K562 (cell line): ENCODE measurements around the gene DNAAF1. TPM values are rescaled to one million over a fixed set of nuclear protein-coding genes. Genes with fewer than 3 reads are reported as not detected.

Experiments used
- ATAC-seq: fragments of 200-7000 bp; cut with Tn5 transposase; 3 replicates; pipeline ENCODE4 v1.9.1; 2020; ENCODE audit warnings: moderate library complexity
- BruUV-seq: library from RNA; stranded (reverse); fragments of 400-500 nt; replicated peaks from 2 replicates; lab custom pipeline; 2021; lab: Mats Ljungman, UMichigan
- CTCF ChIA-PET: fragments of 300-600 bp; formaldehyde crosslinking; extraction: SDS; loops from one replicate; lab custom pipeline; 2021; ENCODE audit warnings: low intra/inter-chr PET ratio; lab: Yijun Ruan, JAX
- POLR2A ChIA-PET: fragments of 300-600, 350-650 bp; sonication (Branson Sonifier 250); formaldehyde crosslinking; extraction: SDS; loops from one replicate; lab custom pipeline; 2021; ENCODE audit warnings: antibody characterized with exemption, inconsistent platforms; lab: Yijun Ruan, JAX
- DNase-seq, 4 experiments: peaks; one replicate each; pipeline versions ENCODE4 v3.0.0 to v3.0.0-alpha.2; 2011 to 2018; ENCODE audit warnings: low spot score in 3 of 4, mixed read lengths in 3 of 4; ENCODE audit errors: extremely low read depth in 1 of 4
- FAIRE-seq: peaks from 2 replicates; lab custom pipeline; 2011; peaks lifted over from hg19 to GRCh38; lab: Jason Lieb, UNC
- H2AFZ ChIP-seq: 2 replicates; pipeline ENCODE4 v1.6.0; 2011; ENCODE audit warnings: low read depth, low read length, control low read depth, inconsistent platforms
- H3K27ac ChIP-seq: fragments of 200-600 bp; 3 replicates; pipeline ENCODE4 v1.8.0; 2011; ENCODE audit warnings: low read depth, mild to moderate bottlenecking, control low read depth, inconsistent platforms, low read length, moderate library complexity, mixed read lengths; ENCODE audit errors: extremely low read depth
- H3K27me3 ChIP-seq, 2 experiments: fragments of 300-600 bp in 1 of 2; 2 replicates in 1 of 2; 3 replicates in 1 of 2; pipeline versions ENCODE4 v1.6.0 to v1.8.0; 2011; ENCODE audit warnings: inconsistent platforms in 2 of 2, low read length in 2 of 2, mild to moderate bottlenecking in 1 of 2, mixed read lengths in 1 of 2, moderate library complexity in 1 of 2; ENCODE audit not compliant: control insufficient read depth in 2 of 2, insufficient read depth in 2 of 2
- H3K36me3 ChIP-seq: fragments of 300-600 bp; 3 replicates; pipeline ENCODE4 v1.8.0; 2011; ENCODE audit warnings: mild to moderate bottlenecking, low read length, inconsistent platforms; ENCODE audit not compliant: control insufficient read depth, insufficient read depth
- H3K4me1 ChIP-seq, 2 experiments: fragments of 200-600 bp in 1 of 2; replicated peaks in 1 of 2; 2 replicates in 1 of 2; 3 replicates in 1 of 2; pipeline versions ENCODE4 v1.5.1 to v1.8.0; 2011; ENCODE audit warnings: inconsistent platforms in 2 of 2, low read length in 2 of 2, mild to moderate bottlenecking in 1 of 2, mixed read lengths in 1 of 2, moderate library complexity in 1 of 2; ENCODE audit not compliant: control insufficient read depth in 2 of 2, insufficient read depth in 2 of 2
- H3K4me2 ChIP-seq: 2 replicates; pipeline ENCODE4 v1.6.1; 2011; ENCODE audit warnings: low read length, control low read depth, inconsistent platforms, mixed read lengths; ENCODE audit not compliant: insufficient read depth
- H3K4me3 ChIP-seq: fragments of 200-600 bp; sonication (generic), shearing (Covaris generic); 2 replicates; pipeline ENCODE4 v1.5.1; 2016; ENCODE audit warnings: control low read depth, inconsistent platforms
- H3K79me2 ChIP-seq: fragments of 200-600 bp; 3 replicates; pipeline ENCODE4 v1.8.0; 2011; ENCODE audit warnings: low read length, inconsistent platforms; ENCODE audit not compliant: control insufficient read depth, insufficient read depth
- H3K9ac ChIP-seq, 2 experiments: 2 replicates each; pipeline versions ENCODE4 v1.6.0 to v1.6.1; 2011; ENCODE audit warnings: low read depth in 2 of 2, low read length in 2 of 2, control low read depth in 1 of 2, inconsistent platforms in 1 of 2, mild to moderate bottlenecking in 1 of 2, mixed read lengths in 1 of 2; ENCODE audit not compliant: insufficient read depth in 1 of 2
- H3K9me1 ChIP-seq: one replicate; pipeline ENCODE4 v1.6.0; 2011; ENCODE audit warnings: inconsistent platforms, mild to moderate bottlenecking, low read length, moderate library complexity; ENCODE audit not compliant: control insufficient read depth, insufficient read depth
- H3K9me3 ChIP-seq: replicated peaks from 2 replicates; pipeline ENCODE4 v1.5.1; 2011; ENCODE audit warnings: low read depth, low read length, inconsistent platforms; ENCODE audit not compliant: control insufficient read depth, insufficient read depth
- H4K20me1 ChIP-seq: replicated peaks from 2 replicates; pipeline ENCODE4 v1.6.1; 2011; ENCODE audit warnings: low read length, inconsistent platforms, mixed read lengths; ENCODE audit not compliant: control insufficient read depth, insufficient read depth
- BDP1 ChIP-seq: IDR thresholded peaks from 3 replicates; pipeline ENCODE4 v1.6.1; 2011; ENCODE audit not compliant: insufficient read length, insufficient read depth
- ELF4 ChIP-seq: fragments of 450-650 bp; formaldehyde crosslinking; IDR thresholded peaks from 2 replicates; pipeline ENCODE4 v1.4.0; 2022; ENCODE audit warnings: missing genetic modification characterization
- HSF4 ChIP-seq: fragments of 250-450 bp; sonication (Bioruptor Pico); IDR thresholded peaks from 2 replicates; pipeline ENCODE4 v2.1.2; 2022; ENCODE audit warnings: mild to moderate bottlenecking, moderate library complexity, borderline replicate concordance
- KLF16 ChIP-seq: IDR thresholded peaks from 2 replicates; pipeline ENCODE4 v1.6.1; 2016; ENCODE audit warnings: antibody characterized with exemption
- MAFG ChIP-seq: fragments of 450-650 bp; conservative IDR thresholded peaks from 2 replicates; pipeline ENCODE4 v1.6.1; 2016; ENCODE audit warnings: missing genetic modification characterization, missing compliant biosample characterization
- PHF21A ChIP-seq: fragments of 450-650 bp; IDR thresholded peaks from 2 replicates; pipeline ENCODE4 v1.6.1; 2017; ENCODE audit warnings: low read depth, borderline replicate concordance
- ZFP36 ChIP-seq: fragments of 150-350 bp; IDR thresholded peaks from 2 replicates; pipeline ENCODE4 v1.6.1; 2018; ENCODE audit warnings: low read length, low read depth; ENCODE audit not compliant: partially characterized antibody
- ZNF316 ChIP-seq: fragments of 450-650 bp; IDR thresholded peaks from 2 replicates; pipeline ENCODE4 v1.6.1; 2016
- ZNF583 ChIP-seq: fragments of 250-450 bp; sonication (Bioruptor Pico); IDR thresholded peaks from 2 replicates; pipeline ENCODE4 v1.4.0; 2020
- WGBS: fragments of 100-300 bp; shearing (Covaris generic); methylation state at CpG from one replicate; pipeline ENCODE4 v1.1.6; 2016; ENCODE audit warnings: low coverage, mixed read lengths; ENCODE audit not compliant: insufficient coverage; ENCODE audit errors: missing lambda C conversion rate; 5-methylcytosine and 5-hydroxymethylcytosine counted together
- in situ Hi-C: fragments of 300-500 bp; cut with MboI; formaldehyde crosslinking; loops from 4 replicates; pipeline ENCODE4 v1.15.0; 2018; ENCODE audit warnings: inconsistent platforms, mixed read lengths
- intact Hi-C: fragments of 100-400 bp; cut with micrococcal nuclease; formaldehyde crosslinking; loops from 2 replicates; pipeline ENCODE4 v1.14.2; 2022
- polyA plus RNA-seq, 8 experiments: library from polyadenylated mRNA; depleted of rRNA in 4 of 8; stranded (reverse) in 5 of 8; unstranded in 3 of 8; fragments of >200 nt; fragmentation: Nextera tagmentation in 2 of 8; fragmentation: Illumina TruSeq in 1 of 8; extraction: Ambion mirVana in 2 of 8; extraction: Trizol in 1 of 8; gene quantifications; 2 replicates each; pipeline versions ENCODE4 v1.2.1 to v1.2.3, GENCODE V29; 2011 to 2014; ENCODE audit warnings: inconsistent platforms in 1 of 8, missing spikeins in 1 of 8
- total RNA-seq, 7 experiments: library from RNA; depleted of rRNA in 6 of 7; stranded (reverse); fragments of >200 nt in 6 of 7; fragmentation: Illumina TruSeq in 2 of 7; extraction: Trizol in 2 of 7; gene quantifications; 2 replicates each; pipeline versions ENCODE4 v1.2.1 to v1.2.3, GENCODE V29; 2011 to 2021; ENCODE audit warnings: low replicate concordance in 1 of 7
- TF ChIP-seq, protein P1 (sequence below): fragments of 450-650 bp; IDR thresholded peaks from 2 replicates; pipeline ENCODE4 v1.6.1; 2018; ENCODE audit warnings: mild to moderate bottlenecking, low read depth; ENCODE audit not compliant: partially characterized antibody
- TF ChIP-seq, protein P2 (sequence below): fragments of 450-650 bp; formaldehyde crosslinking; IDR thresholded peaks from 2 replicates; pipeline ENCODE4 v1.4.0; 2020; ENCODE audit warnings: mild to moderate bottlenecking, moderate library complexity
- TF ChIP-seq, protein P3 (sequence below): fragments of 250-450 bp; sonication (Bioruptor Pico); IDR thresholded peaks from 2 replicates; pipeline ENCODE4 v1.5.0; 2021; ENCODE audit warnings: mild to moderate bottlenecking, borderline replicate concordance
- TF ChIP-seq, protein P4 (sequence below): fragments of 450-650 bp; IDR thresholded peaks from 2 replicates; pipeline ENCODE4 v1.6.1; 2017; ENCODE audit warnings: antibody characterized with exemption, mild to moderate bottlenecking

Gene DNAAF1
- total and polyA plus RNA-seq, 9 of the 15 experiments (the other 6 are each of a cell fraction or from before 2014, with no cell fraction given), result 0.01 TPM; not detected in 8

DNA sequence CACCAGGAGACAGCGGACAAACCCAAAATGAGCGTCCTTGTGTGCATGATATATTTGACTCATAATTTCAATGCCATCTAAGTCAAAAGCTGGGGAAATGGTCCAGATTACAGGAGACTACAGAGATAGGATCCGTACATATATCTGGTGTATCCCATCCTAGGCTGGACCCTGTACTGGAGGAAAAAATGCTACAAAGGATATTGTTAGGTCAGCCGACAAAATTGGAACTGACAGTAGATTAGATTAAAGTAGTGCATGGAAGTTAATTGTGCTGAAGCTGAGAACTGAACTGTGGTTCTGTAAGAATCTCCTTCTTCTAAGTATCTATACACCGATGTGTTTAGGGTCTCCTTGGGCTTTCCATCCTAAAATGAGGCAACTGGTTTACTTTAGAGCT is 70.4 kb downstream of the DNAAF1 start:
- H3K4me2 ChIP-seq, result no peak overlapping the region

More for the DNA sequence above, 70.4 kb downstream of the DNAAF1 start:
- WGBS, result 4% methylated on average over 5 of the region's 5 CpGs
- Histone ChIP-seq H3K4me1 (no peaks in the 10 kb centered on the region), H4K20me1 (peaks cover 4% of the 10 kb centered on the region; the same call in 1 of the 2 replicates), H3K9ac (no peak overlapping the region), H3K9me1 (no peaks in the 10 kb centered on the region), H3K27me3 (peaks cover 55 to 75% of the 10 kb centered on the region in 2 experiments), H3K79me2 (no peaks in the 10 kb centered on the region)
- intact Hi-C loops, result no loop called here
- no peak for DNase-seq
- FAIRE-seq, result no peak
- TF ChIP-seq BDP1 (no peak), ZNF316 (no peak), PHF21A (no peak), KLF16 (no peak), ZNF583 (CRISPR knock-in tag) (no peak), MAFG (tag) (no peak), ZFP36 (no peak), HSF4 (no peak), ELF4 (CRISPR knock-in tag) (no peak)
- TF ChIP-seq, protein P1, sequence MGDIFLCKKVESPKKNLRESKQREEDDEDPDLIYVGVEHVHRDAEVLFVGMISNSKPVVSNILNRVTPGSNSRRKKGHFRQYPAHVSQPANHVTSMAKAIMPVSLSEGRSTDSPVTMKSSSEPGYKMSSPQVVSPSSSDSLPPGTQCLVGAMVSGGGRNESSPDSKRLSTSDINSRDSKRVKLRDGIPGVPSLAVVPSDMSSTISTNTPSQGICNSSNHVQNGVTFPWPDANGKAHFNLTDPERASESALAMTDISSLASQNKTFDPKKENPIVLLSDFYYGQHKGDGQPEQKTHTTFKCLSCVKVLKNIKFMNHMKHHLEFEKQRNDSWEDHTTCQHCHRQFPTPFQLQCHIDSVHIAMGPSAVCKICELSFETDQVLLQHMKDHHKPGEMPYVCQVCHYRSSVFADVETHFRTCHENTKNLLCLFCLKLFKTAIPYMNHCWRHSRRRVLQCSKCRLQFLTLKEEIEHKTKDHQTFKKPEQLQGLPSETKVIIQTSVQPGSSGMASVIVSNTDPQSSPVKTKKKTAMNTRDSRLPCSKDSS, result no peak
- TF ChIP-seq, protein P2, sequence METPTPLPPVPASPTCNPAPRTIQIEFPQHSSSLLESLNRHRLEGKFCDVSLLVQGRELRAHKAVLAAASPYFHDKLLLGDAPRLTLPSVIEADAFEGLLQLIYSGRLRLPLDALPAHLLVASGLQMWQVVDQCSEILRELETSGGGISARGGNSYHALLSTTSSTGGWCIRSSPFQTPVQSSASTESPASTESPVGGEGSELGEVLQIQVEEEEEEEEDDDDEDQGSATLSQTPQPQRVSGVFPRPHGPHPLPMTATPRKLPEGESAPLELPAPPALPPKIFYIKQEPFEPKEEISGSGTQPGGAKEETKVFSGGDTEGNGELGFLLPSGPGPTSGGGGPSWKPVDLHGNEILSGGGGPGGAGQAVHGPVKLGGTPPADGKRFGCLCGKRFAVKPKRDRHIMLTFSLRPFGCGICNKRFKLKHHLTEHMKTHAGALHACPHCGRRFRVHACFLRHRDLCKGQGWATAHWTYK, result no peak
- TF ChIP-seq, protein P3, sequence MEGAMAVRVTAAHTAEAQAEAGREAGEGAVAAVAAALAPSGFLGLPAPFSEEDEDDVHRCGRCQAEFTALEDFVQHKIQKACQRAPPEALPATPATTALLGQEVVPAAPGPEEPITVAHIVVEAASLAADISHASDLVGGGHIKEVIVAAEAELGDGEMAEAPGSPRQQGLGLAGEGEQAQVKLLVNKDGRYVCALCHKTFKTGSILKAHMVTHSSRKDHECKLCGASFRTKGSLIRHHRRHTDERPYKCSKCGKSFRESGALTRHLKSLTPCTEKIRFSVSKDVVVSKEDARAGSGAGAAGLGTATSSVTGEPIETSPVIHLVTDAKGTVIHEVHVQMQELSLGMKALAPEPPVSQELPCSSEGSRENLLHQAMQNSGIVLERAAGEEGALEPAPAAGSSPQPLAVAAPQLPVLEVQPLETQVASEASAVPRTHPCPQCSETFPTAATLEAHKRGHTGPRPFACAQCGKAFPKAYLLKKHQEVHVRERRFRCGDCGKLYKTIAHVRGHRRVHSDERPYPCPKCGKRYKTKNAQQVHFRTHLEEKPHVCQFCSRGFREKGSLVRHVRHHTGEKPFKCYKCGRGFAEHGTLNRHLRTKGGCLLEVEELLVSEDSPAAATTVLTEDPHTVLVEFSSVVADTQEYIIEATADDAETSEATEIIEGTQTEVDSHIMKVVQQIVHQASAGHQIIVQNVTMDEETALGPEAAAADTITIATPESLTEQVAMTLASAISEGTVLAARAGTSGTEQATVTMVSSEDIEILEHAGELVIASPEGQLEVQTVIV (CRISPR knock-in tag), result no peak
- TF ChIP-seq, protein P4, sequence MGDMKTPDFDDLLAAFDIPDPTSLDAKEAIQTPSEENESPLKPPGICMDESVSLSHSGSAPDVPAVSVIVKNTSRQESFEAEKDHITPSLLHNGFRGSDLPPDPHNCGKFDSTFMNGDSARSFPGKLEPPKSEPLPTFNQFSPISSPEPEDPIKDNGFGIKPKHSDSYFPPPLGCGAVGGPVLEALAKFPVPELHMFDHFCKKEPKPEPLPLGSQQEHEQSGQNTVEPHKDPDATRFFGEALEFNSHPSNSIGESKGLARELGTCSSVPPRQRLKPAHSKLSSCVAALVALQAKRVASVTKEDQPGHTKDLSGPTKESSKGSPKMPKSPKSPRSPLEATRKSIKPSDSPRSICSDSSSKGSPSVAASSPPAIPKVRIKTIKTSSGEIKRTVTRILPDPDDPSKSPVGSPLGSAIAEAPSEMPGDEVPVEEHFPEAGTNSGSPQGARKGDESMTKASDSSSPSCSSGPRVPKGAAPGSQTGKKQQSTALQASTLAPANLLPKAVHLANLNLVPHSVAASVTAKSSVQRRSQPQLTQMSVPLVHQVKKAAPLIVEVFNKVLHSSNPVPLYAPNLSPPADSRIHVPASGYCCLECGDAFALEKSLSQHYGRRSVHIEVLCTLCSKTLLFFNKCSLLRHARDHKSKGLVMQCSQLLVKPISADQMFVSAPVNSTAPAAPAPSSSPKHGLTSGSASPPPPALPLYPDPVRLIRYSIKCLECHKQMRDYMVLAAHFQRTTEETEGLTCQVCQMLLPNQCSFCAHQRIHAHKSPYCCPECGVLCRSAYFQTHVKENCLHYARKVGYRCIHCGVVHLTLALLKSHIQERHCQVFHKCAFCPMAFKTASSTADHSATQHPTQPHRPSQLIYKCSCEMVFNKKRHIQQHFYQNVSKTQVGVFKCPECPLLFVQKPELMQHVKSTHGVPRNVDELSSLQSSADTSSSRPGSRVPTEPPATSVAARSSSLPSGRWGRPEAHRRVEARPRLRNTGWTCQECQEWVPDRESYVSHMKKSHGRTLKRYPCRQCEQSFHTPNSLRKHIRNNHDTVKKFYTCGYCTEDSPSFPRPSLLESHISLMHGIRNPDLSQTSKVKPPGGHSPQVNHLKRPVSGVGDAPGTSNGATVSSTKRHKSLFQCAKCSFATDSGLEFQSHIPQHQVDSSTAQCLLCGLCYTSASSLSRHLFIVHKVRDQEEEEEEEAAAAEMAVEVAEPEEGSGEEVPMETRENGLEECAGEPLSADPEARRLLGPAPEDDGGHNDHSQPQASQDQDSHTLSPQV, result no peak
- TF ChIP-seq, all 486 proteins: peak for 0
- no peak overlapping the region for H2AFZ ChIP-seq
- no peak overlapping the region for H3K27ac ChIP-seq
- H3K36me3 ChIP-seq, result no peaks in the 10 kb centered on the region
- H3K9me3 ChIP-seq, result no peaks in the 10 kb centered on the region
- no peak for ATAC-seq
- ChIA-PET POLR2A (interaction anchor here (0.8 kb wide), 1 partner anchor 64 kb away, joined by 4 read pairs; no protein-coding TSS in a partner anchor), CTCF (no interaction called here)
- in situ Hi-C loops, result no loop called here
- no TSS peak for BruUV-seq
- no peak overlapping the region for H3K4me3 ChIP-seq
